Transverse colon (tissue), 3 donors: ENCODE results near the gene TTC16.

ENCODE experiments used
- EP300 ChIP-seq: sonication (generic); formaldehyde crosslinking; IDR thresholded peaks from one replicate; pipeline ENCODE4 v1.6.1; 2017; ENCODE audit warnings: antibody characterized with exemption, low read depth
- POLR2AphosphoS5 ChIP-seq, 3 donors: sonication (generic); formaldehyde crosslinking; IDR thresholded peaks; one replicate each; pipeline ENCODE4 v1.6.1; 2016; ENCODE audit warnings: antibody characterized with exemption in 3 of 3

DNA sequence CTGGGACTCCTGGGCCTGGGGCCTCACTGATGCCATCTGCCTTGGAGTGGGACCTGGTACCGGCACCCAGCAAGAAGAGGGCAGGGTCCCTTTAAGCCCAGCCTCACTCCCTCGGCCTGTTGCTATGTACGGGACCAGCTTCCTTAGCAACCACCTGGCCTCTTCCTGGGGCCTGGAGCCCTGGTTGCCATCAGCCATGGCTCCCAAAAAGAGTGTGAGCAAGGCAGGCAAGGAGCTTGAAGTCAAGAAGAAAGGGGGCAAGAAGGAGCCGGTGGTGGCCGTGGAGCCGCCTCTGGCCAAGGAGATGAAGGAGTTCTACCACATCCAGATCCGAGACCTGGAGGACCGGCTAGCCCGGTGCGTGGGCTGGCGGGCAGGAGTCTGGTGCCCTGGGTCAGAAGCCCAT, 9.0 kb upstream of the TTC16 start, which contains the start of gene CFAP157:
- TF ChIP-seq EP300 (no peak), POLR2AphosphoS5 (IDR thresholded peaks at IDR 0.05) (no peak)
